Muscle layer of duodenum (tissue), 2 donors: ENCODE measurements around the gene SYNCRIP.
"Not testable (repeated sequence)": the region's sequence is repeated elsewhere in the genome, so short reads cannot be mapped to it uniquely, and the experiment has no call there.

Experiments
- H3K27ac ChIP-seq: one replicate; pipeline ENCODE4 v1.7.0; 2013; ENCODE audit warnings: mild to moderate bottlenecking, low read length
- H3K27me3 ChIP-seq: one replicate; pipeline ENCODE4 v1.7.0; 2013; ENCODE audit warnings: low read depth, mild to moderate bottlenecking, control low read depth, low read length
- H3K36me3 ChIP-seq, 2 donors: one replicate each; pipeline ENCODE4 v1.7.0; 2013; ENCODE audit warnings: low read length in 2 of 2, control low read depth in 1 of 2, mild to moderate bottlenecking in 1 of 2; ENCODE audit not compliant: insufficient read depth in 2 of 2, control insufficient read depth in 1 of 2
- H3K4me1 ChIP-seq, 2 donors: one replicate each; pipeline ENCODE4 v1.7.0; 2013; ENCODE audit warnings: low read length in 2 of 2, mild to moderate bottlenecking in 2 of 2, control low read depth in 1 of 2, moderate library complexity in 1 of 2; ENCODE audit not compliant: insufficient read depth in 2 of 2, control insufficient read depth in 1 of 2
- H3K4me3 ChIP-seq, 2 donors: one replicate each; pipeline ENCODE4 v1.7.0; 2013; ENCODE audit warnings: low read length in 2 of 2, low read depth in 1 of 2, mild to moderate bottlenecking in 1 of 2
- H3K9me3 ChIP-seq, 2 donors: one replicate each; pipeline ENCODE4 v1.7.0; 2013; ENCODE audit warnings: low read length in 2 of 2, control low read depth in 1 of 2, mild to moderate bottlenecking in 1 of 2; ENCODE audit not compliant: control insufficient read depth in 1 of 2
- donor health status: healthy.

SYNCRIP gene

DNA sequence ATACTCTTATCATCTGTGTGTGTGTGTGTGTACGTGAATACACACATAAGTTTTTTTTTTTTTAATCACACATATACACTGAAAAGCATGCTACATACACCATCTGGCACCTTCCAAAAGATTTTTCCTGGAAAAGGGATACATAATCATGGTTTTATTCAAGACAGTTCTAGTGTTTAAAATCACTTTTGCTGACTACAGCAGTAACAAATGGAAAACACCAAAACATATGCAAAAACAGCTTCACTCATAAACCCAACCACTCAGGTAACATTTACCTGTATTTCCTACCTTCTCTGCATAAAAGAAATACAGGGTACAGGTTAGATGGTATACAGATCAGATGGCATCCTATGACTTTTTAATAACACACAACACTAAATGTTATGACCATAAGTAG is 51.5 kb downstream of the SYNCRIP start:
- no peak overlapping the region for H3K27ac ChIP-seq
- no peak overlapping the region for H3K4me3 ChIP-seq
- no peaks in the 10 kb centered on the region for H3K9me3 ChIP-seq
- H3K36me3 ChIP-seq: no peaks in the 10 kb centered on the region
- H3K4me1 ChIP-seq: peaks cover 6 to 13% of the 10 kb centered on the region in 2 donors
- H3K27me3 ChIP-seq: no peaks in the 10 kb centered on the region

GRCh38 chr6:85585741-85586140 is 56.9 kb downstream of the SYNCRIP start:
- H3K4me1 ChIP-seq: no peaks in the 10 kb centered on the region
- no peaks in the 10 kb centered on the region for H3K27me3 ChIP-seq
- no peak overlapping the region for H3K27ac ChIP-seq
- H3K36me3 ChIP-seq: no peaks in the 10 kb centered on the region
- H3K4me3 ChIP-seq: no peak overlapping the region
- no peaks in the 10 kb centered on the region for H3K9me3 ChIP-seq

DNA sequence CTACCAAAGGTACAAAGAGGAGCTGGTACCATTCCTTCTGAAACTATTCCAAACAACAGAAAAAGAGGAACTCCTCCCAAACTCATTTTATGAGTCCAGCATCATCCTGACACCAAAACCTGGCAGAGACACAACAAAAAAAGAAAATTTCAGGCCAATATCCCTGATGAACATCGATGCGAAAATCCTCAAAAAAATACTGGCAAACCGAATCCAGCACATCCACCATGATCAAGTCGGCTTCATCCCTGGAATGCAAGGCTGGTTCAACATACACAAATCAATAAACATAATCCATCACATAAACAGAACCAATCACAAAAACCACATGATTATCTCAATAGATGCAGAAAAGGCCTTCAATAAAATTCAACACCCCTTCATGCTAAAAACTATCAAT is 59.9 kb downstream of the SYNCRIP start:
- H3K27me3 ChIP-seq, H3K4me3 ChIP-seq, H3K4me1 ChIP-seq: not testable (repeated sequence)

DNA sequence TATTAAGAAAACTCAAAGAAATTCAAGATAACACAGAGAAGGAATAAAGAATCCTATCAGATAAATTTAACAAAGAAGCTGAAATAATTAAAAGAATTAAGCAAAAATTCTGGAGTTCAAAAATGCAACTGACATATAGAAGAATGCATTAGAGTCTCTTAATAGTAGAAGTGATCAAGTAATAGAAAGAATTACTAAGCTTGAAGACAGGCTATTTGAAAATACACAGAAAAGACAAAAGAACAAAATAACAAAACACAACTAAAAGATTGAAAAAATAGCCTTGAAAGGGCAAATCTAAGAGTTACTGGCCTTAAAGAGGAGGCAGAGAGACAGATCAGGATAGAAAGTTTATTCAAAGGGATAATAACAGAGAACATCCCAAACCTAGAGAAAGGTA is 61.1 kb downstream of the SYNCRIP start:
- H3K9me3 ChIP-seq: no peaks in the 10 kb centered on the region
- no peak overlapping the region for H3K27ac ChIP-seq
- H3K4me3 ChIP-seq: no peak overlapping the region
- H3K27me3 ChIP-seq: no peaks in the 10 kb centered on the region
- H3K4me1 ChIP-seq: no peaks in the 10 kb centered on the region
- H3K36me3 ChIP-seq: no peaks in the 10 kb centered on the region

More for the DNA sequence above, 59.9 kb downstream of the SYNCRIP start:
- not testable (repeated sequence) for H3K27ac ChIP-seq, H3K9me3 ChIP-seq, H3K36me3 ChIP-seq

DNA sequence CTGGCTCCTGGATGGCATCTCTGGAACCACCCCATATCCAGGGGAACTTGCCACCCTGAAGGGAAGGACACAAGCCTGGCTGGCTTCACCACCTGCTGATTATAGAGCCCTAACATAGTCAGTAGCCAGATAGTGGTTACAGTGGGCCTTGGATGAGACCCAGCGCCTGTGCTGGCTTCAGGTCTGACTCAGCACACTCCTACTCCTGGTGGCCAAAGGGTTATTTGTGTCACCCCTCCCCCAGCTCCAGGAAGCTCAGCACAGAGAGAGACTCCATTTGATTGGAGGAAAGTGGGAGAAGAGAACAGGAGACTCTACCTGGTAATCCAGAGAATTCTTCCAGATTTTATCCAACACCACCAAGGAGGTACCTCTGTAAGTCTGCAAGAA is 61.8 kb downstream of the SYNCRIP start:
- H3K27me3 ChIP-seq: no peaks in the 10 kb centered on the region
- H3K4me3 ChIP-seq: no peak overlapping the region
- H3K27ac ChIP-seq: no peak overlapping the region
- H3K9me3 ChIP-seq: no peaks in the 10 kb centered on the region
- H3K4me1 ChIP-seq: no peaks in the 10 kb centered on the region
- no peaks in the 10 kb centered on the region for H3K36me3 ChIP-seq

DNA sequence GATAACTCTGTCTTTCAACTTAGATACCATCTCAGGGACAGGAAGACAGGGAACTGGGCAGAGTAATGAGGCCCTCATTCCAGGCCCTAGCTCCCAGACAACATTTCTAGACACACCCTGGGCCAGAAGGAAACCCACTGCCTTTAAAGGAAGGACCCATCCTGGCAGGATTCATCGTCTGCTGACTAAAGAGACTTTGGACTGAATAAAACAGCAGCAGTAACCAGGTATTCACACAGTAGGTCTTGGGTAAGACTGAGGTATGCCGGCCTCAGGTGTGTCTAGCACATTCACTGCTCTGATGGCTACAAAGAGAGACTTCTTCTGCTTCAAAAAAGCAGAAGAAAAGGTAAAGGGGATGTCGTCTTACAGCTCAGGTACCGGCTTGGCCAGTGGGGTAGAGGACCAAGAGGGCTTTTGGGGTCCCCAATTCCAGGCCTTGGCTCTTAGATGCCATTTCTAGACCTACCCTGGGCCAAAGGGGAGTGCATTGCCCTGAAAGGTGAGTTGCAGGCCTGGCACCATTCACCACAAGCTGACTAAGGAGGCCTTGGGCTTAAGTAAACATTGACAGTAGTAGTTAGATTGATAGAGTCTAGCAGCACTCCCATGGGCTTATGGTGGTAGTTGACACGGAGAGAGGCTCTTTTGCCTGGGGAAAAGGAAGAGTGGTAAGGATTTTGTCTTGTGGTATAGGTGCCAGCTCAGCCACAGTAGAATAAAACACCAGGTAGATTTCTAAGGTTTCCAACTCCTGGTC is 62.4 kb downstream of the SYNCRIP start:
- Histone ChIP-seq H3K27me3 (no peaks in the 10 kb centered on the region), H3K27ac (no peak overlapping the region), H3K4me3 (no peak overlapping the region), H3K4me1 (no peaks in the 10 kb centered on the region), H3K9me3 (no peaks in the 10 kb centered on the region), H3K36me3 (no peaks in the 10 kb centered on the region)

- Histone ChIP-seq H3K4me1 (no peaks in the 10 kb centered on the region), H3K4me3 (no peak overlapping the region), H3K27ac (no peak overlapping the region), H3K36me3 (no peaks in the 10 kb centered on the region), H3K27me3 (no peaks in the 10 kb centered on the region), H3K9me3 (no peaks in the 10 kb centered on the region)
Measured at GRCh38 chr6:85579581-85579980, 63.1 kb downstream of the SYNCRIP start.

DNA sequence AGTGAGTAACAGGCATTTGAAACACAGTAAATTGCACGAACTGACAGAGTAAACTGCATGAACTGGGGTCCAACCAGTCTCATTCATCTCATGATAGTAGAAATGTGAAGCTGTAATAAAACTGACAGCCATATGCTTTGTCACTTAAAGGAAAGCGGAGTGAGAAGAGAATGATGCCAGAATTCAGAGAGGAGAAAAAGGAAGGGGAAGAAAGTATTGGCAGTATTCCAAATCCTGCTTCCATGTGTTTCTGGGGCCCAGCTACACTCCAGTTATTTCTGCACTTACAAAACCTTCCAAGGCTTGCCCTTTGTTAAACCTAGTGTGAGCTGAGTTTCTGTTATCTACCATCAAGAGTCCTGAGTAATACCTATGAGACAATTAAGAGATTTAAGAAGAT is 66.2 kb downstream of the SYNCRIP start:
- Histone ChIP-seq H3K27ac (no peak overlapping the region), H3K9me3 (no peaks in the 10 kb centered on the region), H3K27me3 (no peaks in the 10 kb centered on the region), H3K4me3 (no peak overlapping the region), H3K4me1 (no peaks in the 10 kb centered on the region), H3K36me3 (peaks cover 3 to 4% of the 10 kb centered on the region in 2 donors)

- Histone ChIP-seq H3K27me3 (no peaks in the 10 kb centered on the region), H3K27ac (no peak overlapping the region), H3K4me3 (no peak overlapping the region), H3K36me3 (peaks cover 5 to 7% of the 10 kb centered on the region in 2 donors), H3K9me3 (no peaks in the 10 kb centered on the region), H3K4me1 (no peaks in the 10 kb centered on the region)
Measured at GRCh38 chr6:85574932-85575598, 67.6 kb downstream of the SYNCRIP start.

GRCh38 chr6:85569323-85569722 is 73.4 kb downstream of the SYNCRIP start:
- no peak overlapping the region for H3K27ac ChIP-seq
- peaks cover 5 to 14% of the 10 kb centered on the region in 2 donors for H3K36me3 ChIP-seq
- no peaks in the 10 kb centered on the region for H3K4me1 ChIP-seq
- H3K9me3 ChIP-seq: no peaks in the 10 kb centered on the region
- H3K27me3 ChIP-seq: no peaks in the 10 kb centered on the region
- H3K4me3 ChIP-seq: no peak overlapping the region

- no peak overlapping the region for H3K4me3 ChIP-seq
- H3K27me3 ChIP-seq: no peaks in the 10 kb centered on the region
- H3K9me3 ChIP-seq: no peaks in the 10 kb centered on the region
- no peak overlapping the region for H3K27ac ChIP-seq
- H3K36me3 ChIP-seq: peaks cover 5 to 14% of the 10 kb centered on the region in 2 donors
- no peaks in the 10 kb centered on the region for H3K4me1 ChIP-seq
Measured at GRCh38 chr6:85568411-85568810, 74.3 kb downstream of the SYNCRIP start.

- no peak overlapping the region for H3K27ac ChIP-seq
- H3K9me3 ChIP-seq: no peaks in the 10 kb centered on the region
- H3K4me1 ChIP-seq: no peaks in the 10 kb centered on the region
- H3K36me3 ChIP-seq: peaks cover 0 to 7% of the 10 kb centered on the region in 2 donors
- no peaks in the 10 kb centered on the region for H3K27me3 ChIP-seq
- H3K4me3 ChIP-seq: no peak overlapping the region
Measured at GRCh38 chr6:85565736-85566135, 77.0 kb downstream of the SYNCRIP start.
